ENCODE data around the gene CAT. TPM values are rescaled to one million over a fixed set of nuclear protein-coding genes. Genes with fewer than 3 reads are reported as not detected.

Gene CAT
- total RNA-seq, 1 donor from 2014 or later: 29.2 TPM

- Mint-ChIP-seq H3K4me1 (peaks cover 12% of the 10 kb centered on the region), H3K9me3 (peaks cover 4% of the 10 kb centered on the region), H3K36me3 (peaks cover 2% of the 10 kb centered on the region), H3K27me3 (ENCODE audit: low read depth) (no peaks in the 10 kb centered on the region), H3K4me3 (no peak overlapping the region), H3K27ac (no peak overlapping the region)
- no peak for TF ChIP-seq CTCF (IDR thresholded peaks at IDR 0.05; ENCODE audit: unreplicated experiment)
- no peak for DNase-seq (ENCODE audit: low spot score in 2 of 2, unreplicated experiment in 2 of 2)
These were observed 1.3 kb upstream of the CAT start for GRCh38 chr11:34437224-34438125.

- no peak for TF ChIP-seq CTCF (IDR thresholded peaks at IDR 0.05; ENCODE audit: unreplicated experiment)
- no peaks in the 10 kb centered on the region for H3K27me3 Mint-ChIP-seq (ENCODE audit: low read depth)
- DNase-seq (ENCODE audit: low spot score in 2 of 2, unreplicated experiment in 2 of 2): no peak
- H3K4me3 Mint-ChIP-seq: peak overlapping the region; percentile 92
- H3K4me1 Mint-ChIP-seq: peaks cover 12% of the 10 kb centered on the region
- H3K9me3 Mint-ChIP-seq: peaks cover 4% of the 10 kb centered on the region
- H3K27ac Mint-ChIP-seq: peak overlapping the region; percentile 93
- peaks cover 2% of the 10 kb centered on the region for H3K36me3 Mint-ChIP-seq
These were observed 970 bp downstream of the CAT start for GRCh38 chr11:34439610-34440198.

- H3K27ac Mint-ChIP-seq: no peak overlapping the region
These were observed 3.1 kb downstream of the CAT start for GRCh38 chr11:34441814-34442213.

GRCh38 chr11:34443136-34443535 lies 4.4 kb downstream of the CAT start:
- Mint-ChIP-seq H3K4me1 (peaks cover 12% of the 10 kb centered on the region), H3K36me3 (peaks cover 2% of the 10 kb centered on the region), H3K27ac (no peak overlapping the region), H3K27me3 (ENCODE audit: low read depth) (no peaks in the 10 kb centered on the region), H3K4me3 (no peak overlapping the region), H3K9me3 (peaks cover 4% of the 10 kb centered on the region)
- DNase-seq (ENCODE audit: low spot score in 2 of 2, unreplicated experiment in 2 of 2): no peak
- no peak for TF ChIP-seq CTCF (IDR thresholded peaks at IDR 0.05; ENCODE audit: unreplicated experiment)

More at GRCh38 chr11:34441814-34442213, 3.1 kb downstream of the CAT start:
- Mint-ChIP-seq H3K36me3 (peaks cover 2% of the 10 kb centered on the region), H3K9me3 (peaks cover 4% of the 10 kb centered on the region), H3K4me1 (peaks cover 12% of the 10 kb centered on the region), H3K27me3 (ENCODE audit: low read depth) (no peaks in the 10 kb centered on the region), H3K4me3 (no peak overlapping the region)
- TF ChIP-seq CTCF (IDR thresholded peaks at IDR 0.05; ENCODE audit: unreplicated experiment): no peak
- no peak for DNase-seq (ENCODE audit: low spot score in 2 of 2, unreplicated experiment in 2 of 2)

- H3K9me3 Mint-ChIP-seq: peaks cover 4% of the 10 kb centered on the region
- H3K4me1 Mint-ChIP-seq: peaks cover 8% of the 10 kb centered on the region
- no peak for DNase-seq (ENCODE audit: low spot score in 2 of 2, unreplicated experiment in 2 of 2)
- no peak overlapping the region for H3K4me3 Mint-ChIP-seq
- no peak for TF ChIP-seq CTCF (IDR thresholded peaks at IDR 0.05; ENCODE audit: unreplicated experiment)
- no peak overlapping the region for H3K27ac Mint-ChIP-seq
- H3K36me3 Mint-ChIP-seq: peaks cover 2% of the 10 kb centered on the region
- H3K27me3 Mint-ChIP-seq (ENCODE audit: low read depth): no peaks in the 10 kb centered on the region
These were observed 5.7 kb downstream of the CAT start for GRCh38 chr11:34444428-34444827.
